OCI-M1 (cell line): Measurements from ENCODE around the gene EEF2KMT.

Source experiments
- DNase-seq: peaks from one replicate; lab custom pipeline; 2025; lab: John Stamatoyannopoulos, UW

EEF2KMT gene

DNA sequence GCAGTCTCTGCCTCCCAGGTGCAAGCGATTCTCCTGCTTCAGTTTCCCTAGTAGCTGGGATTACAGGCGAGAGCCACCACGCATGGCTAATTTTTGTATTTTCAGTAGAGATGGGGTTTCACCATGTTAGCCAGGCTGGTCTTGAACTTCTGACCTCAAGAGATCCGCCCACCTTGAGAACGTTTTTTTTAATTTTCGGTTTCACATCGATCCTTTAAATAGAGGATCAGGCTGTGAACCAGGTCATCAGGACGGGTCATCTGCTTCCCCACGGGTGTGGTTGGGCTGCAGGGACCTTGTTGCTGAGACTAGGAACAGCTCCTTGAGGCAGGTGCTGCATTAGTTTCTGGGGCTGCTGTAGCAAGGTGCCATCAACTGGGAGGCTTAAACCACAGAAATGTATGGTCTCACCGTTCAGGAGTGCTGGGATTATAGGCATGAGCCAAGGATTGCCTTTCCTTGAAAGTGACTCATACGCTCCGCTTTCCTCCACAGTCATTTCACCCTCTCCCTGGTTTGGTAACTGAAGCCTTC, 55.9 kb downstream of the EEF2KMT start:
- DNase-seq = no peak

DNA sequence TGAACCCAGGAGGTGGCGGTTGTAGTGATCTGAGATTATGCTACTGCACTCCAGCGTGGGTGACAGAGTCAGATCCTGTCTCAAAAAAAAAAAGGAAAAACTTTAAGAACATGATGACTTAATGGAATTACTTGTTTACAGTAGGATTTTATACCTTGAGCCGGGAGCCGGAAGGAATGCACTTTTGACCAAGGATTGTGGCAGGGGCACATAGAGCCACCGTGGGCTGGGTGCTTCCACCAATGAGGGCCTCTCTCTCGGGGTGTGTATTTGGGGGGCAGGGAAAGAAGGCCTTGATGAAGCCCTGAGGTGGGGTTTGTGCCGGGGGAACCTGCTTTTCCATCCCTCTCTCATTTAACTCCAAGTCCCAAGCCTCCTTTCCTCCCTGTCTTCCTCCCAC, 57.1 kb downstream of the EEF2KMT start:
- DNase-seq = no peak

DNA sequence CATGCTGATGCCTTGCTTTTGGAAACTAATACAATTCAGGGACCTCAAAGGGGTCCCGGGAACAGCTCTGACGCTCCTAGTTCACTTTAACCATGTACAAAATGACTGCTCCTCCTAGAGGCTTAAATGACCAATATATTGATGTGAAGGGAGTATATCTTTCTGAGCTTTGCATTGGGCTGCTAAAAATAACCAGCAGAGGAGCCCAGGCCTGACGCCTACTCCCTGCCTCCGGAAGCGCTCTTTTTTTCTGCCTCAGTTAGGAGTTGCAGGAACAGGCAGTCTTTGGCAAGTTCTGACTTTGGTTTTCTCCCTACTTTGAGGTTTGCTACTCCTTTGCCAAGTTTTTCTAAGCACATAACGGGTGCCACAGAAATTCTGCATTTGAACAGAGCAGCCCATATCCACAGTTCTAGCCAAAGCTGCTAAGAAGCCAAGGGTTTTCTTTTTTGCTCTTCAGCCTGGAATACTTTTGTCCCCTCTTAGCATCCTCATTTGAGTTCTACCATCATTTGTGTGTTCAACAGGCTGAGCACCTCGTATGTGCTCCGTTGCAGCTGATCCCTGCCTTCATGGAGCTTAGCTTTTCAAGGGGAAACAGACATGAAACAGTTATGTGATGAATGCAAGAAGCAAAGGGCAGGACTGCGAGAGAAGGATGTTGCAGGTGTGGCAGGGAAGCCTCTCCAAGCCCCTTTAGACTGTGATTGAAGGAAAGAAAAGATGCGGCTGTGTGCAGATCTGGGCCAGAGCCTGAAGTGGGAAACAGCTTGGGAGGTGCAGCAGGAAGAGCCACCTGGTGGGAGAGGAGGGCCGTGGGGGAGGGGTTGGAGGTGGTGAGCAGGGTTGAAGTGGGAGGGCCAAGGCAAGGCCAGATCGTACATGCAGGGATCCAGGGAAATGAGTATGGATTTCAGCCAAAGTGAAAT, 61.1 kb downstream of the EEF2KMT start:
- DNase-seq = peak; percentile 12

DNA sequence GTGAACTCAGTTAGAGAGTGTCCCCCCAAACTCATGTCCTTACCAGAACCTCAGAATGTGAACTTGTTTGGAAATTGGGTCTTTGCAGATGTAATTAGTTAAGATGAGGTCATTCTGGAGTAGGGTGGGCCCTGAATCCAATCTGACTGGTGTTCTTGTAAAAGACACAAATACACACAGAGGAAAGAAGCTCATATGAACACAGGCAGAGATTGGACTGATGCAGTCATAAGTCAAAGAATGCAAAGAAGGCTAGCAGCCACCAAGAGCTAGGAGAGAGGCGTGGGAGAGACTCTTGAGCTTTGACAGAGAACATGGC, 61.7 kb downstream of the EEF2KMT start:
- DNase-seq = no peak
